ENCODE results near the gene BANP. TPM values are rescaled to one million over a fixed set of nuclear protein-coding genes. Genes with fewer than 3 reads are reported as not detected.

Gene BANP
- total RNA-seq, 4 donors from 2014 or later: 7.4 to 45.5 (median 20.3) TPM

DNA sequence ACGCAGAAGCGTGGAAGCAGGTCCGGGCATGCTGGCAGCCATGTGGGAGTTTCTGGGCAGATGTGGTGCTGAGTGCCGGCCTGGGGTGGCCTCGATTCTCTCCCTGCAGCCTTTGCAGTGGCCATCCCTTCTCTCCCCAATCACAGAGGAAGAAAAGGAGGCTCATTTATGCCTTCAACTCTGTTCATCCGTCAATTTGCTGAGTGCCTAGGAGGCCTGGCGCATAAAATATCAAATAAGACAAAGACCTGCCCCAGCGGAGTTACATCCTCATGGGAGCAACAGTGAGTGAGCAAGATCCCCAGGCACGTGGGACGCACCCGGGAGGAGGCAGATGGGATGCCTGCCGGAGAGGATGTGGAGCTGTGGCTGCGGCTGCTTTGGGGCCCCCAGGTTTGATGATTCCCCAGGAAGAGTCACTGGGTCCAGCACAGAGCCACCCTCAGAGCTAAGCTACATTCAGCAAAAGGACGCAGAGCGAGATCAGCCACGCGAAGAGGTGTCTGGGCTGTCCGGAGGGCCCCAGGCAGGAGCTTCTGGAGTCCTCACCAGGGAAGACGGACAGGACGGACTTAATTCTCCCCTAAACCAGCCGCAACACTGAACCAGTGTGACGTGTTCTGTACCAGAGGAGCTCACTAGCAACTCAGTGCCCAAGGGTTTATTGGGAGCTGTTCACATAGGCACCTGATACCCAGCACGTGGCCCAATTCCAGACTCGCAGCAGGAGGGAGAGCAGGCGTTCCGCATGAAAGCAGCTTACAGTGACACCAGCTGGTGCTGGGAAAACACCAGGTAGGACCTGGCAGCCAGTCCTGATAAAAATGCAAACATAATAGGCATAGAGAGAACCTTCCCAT lies 26.2 kb upstream of the BANP start:
- no peaks in the 10 kb centered on the region for H3K27me3 ChIP-seq
- H3K36me3 ChIP-seq: no peaks in the 10 kb centered on the region
- H3K4me3 ChIP-seq: no peak overlapping the region
- H3K4me1 ChIP-seq: no peaks in the 10 kb centered on the region
- TF ChIP-seq, protein P1, sequence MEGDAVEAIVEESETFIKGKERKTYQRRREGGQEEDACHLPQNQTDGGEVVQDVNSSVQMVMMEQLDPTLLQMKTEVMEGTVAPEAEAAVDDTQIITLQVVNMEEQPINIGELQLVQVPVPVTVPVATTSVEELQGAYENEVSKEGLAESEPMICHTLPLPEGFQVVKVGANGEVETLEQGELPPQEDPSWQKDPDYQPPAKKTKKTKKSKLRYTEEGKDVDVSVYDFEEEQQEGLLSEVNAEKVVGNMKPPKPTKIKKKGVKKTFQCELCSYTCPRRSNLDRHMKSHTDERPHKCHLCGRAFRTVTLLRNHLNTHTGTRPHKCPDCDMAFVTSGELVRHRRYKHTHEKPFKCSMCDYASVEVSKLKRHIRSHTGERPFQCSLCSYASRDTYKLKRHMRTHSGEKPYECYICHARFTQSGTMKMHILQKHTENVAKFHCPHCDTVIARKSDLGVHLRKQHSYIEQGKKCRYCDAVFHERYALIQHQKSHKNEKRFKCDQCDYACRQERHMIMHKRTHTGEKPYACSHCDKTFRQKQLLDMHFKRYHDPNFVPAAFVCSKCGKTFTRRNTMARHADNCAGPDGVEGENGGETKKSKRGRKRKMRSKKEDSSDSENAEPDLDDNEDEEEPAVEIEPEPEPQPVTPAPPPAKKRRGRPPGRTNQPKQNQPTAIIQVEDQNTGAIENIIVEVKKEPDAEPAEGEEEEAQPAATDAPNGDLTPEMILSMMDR (IDR thresholded peaks at IDR 0.05): no peak
- no peak for TF ChIP-seq POLR2A (IDR thresholded peaks at IDR 0.05)
- intact Hi-C loops (cut with DNase I; ENCODE audit: low total_unique reads): no loop called here
- no peak overlapping the region for H3K27ac ChIP-seq
- DNase-seq: no peak
- no peaks in the 10 kb centered on the region for H3K9me3 ChIP-seq

DNA sequence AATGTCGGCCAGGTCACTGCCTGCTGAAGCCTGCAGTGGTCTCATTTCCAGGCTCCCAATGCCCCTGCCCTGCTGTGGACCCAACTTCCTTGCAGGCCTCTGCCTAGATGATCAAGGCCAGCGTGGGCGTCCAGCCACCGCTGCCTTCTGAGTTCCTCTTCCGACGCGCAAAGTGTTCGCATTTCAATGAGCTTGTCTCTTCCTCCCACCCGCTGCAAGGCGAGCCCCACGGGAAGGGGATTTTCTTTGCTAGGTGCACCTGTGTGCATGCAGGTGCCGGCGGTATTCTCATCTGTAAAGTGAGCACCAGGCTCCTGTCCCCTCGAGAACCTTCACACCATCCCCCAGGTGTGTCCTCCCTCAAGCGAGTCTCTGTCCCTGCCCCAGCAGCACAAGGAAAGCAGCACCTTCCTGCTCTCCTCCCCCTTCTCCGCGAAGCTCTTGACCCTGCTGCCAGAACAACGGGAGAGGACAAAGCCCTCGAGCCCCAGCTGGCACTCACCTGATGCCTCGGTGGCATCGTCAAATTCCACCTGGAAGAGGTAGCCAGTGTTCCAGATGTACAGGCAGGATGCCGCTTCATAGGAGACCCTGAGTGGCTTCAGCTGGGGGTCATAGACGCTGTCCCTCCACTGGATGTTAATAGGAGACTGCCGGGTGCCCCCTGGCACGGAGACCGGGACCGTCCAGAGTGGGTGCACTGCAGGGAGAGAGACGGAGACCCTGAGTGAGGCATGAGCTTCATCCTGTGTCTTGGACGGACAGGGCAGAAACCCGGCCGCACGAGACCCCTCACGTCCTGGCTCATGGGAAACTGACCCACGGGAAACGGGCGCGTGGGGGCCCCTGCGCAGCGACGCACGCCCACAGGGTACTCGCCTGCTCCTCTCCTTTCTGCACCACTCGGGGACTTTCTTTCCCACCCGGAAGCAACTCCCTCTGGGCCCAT lies 24.7 kb upstream of the BANP start:
- intact Hi-C loops (cut with DNase I; ENCODE audit: low total_unique reads): no loop called here
- H3K27ac ChIP-seq: no peak overlapping the region
- H3K4me3 ChIP-seq: no peak overlapping the region
- no peak for DNase-seq
- no peaks in the 10 kb centered on the region for H3K4me1 ChIP-seq
- H3K9me3 ChIP-seq: no peaks in the 10 kb centered on the region
- no peaks in the 10 kb centered on the region for H3K36me3 ChIP-seq
- no peaks in the 10 kb centered on the region for H3K27me3 ChIP-seq
- TF ChIP-seq, protein P1 (IDR thresholded peaks at IDR 0.05): no peak
- TF ChIP-seq POLR2A (IDR thresholded peaks at IDR 0.05): no peak

DNA sequence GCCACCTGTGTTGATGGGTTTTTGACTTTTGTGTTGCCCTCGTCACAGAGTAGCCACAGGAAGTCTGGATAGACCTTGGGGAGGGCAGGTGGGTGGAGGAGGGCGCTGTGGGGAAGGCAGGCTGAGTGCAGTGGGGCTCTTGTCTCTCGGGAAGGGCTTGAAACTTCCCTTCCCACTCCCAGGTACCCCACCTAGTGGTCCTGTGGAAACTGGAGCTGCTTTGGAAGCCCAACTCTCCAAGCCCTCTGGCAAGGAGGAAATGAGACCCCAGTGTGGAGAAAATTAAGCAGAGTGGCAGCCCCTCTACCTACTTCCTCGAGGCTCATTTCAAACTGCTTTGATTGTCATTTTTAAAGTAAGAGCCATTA lies 24.1 kb upstream of the BANP start:
- Histone ChIP-seq H3K36me3 (no peaks in the 10 kb centered on the region), H3K27me3 (no peaks in the 10 kb centered on the region), H3K27ac (no peak overlapping the region), H3K4me1 (no peaks in the 10 kb centered on the region), H3K4me3 (no peak overlapping the region), H3K9me3 (no peaks in the 10 kb centered on the region)
- intact Hi-C loops (cut with DNase I; ENCODE audit: low total_unique reads): no loop called here
- TF ChIP-seq POLR2A (IDR thresholded peaks at IDR 0.05): no peak
- DNase-seq: no peak

DNA sequence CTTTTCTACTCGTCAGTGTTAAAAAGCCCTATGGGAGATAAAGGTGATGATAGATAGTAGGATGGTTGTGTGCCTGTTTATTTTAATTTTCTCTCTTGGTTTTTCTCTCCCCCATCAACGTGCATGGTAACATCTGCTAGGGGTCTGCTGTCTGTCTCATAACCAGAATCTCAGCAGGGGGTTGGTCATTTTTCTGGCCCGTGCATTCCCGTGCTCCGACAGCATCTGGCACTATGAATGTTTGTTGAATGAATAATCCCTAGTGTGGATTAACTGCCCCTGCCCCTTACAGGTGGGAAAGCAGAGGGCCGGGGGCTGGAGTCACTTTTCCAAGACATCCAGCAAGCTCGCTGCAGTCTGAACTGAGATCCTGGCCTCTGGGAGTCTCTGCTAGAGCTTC lies 21.2 kb upstream of the BANP start:
- intact Hi-C loops (cut with DNase I; ENCODE audit: low total_unique reads): no loop called here

DNA sequence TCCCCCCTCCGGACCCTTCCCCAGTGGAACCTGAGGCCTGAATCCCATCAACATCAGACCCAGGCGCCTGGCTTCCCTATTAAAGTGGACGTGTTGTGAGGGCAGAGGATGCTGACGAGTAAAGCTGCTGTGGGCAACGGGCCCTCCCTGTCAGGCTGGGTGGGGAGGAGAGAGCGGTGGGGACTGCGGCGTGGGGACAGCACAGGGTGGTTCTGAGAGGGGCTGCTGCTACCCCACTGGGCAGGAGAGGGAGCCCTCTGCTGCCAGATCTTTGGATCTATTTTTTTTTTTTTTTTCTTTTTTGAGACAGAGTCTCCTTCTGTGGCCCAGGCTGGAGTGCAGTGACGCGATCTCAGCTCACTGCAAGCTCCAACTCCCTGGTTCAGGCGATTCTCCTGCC lies 20.8 kb upstream of the BANP start:
- Histone ChIP-seq H3K36me3 (no peaks in the 10 kb centered on the region), H3K4me1 (no peaks in the 10 kb centered on the region), H3K27me3 (no peaks in the 10 kb centered on the region), H3K9me3 (no peaks in the 10 kb centered on the region), H3K27ac (no peak overlapping the region), H3K4me3 (no peak overlapping the region)
- TF ChIP-seq, protein P1 (IDR thresholded peaks at IDR 0.05): no peak
- TF ChIP-seq POLR2A (IDR thresholded peaks at IDR 0.05): no peak
- intact Hi-C loops (cut with DNase I; ENCODE audit: low total_unique reads): no loop called here
- no peak for DNase-seq

More for the DNA sequence above, 21.2 kb upstream of the BANP start:
- Histone ChIP-seq H3K36me3 (no peaks in the 10 kb centered on the region), H3K4me1 (no peaks in the 10 kb centered on the region), H3K9me3 (no peaks in the 10 kb centered on the region), H3K4me3 (no peak overlapping the region), H3K27me3 (no peaks in the 10 kb centered on the region), H3K27ac (no peak overlapping the region)
- TF ChIP-seq, protein P1 (IDR thresholded peaks at IDR 0.05): no peak
- no peak for TF ChIP-seq POLR2A (IDR thresholded peaks at IDR 0.05)
- DNase-seq: no peak
